ENCODE results near the gene EMB. TPM values are rescaled to one million over a fixed set of nuclear protein-coding genes. Genes with fewer than 3 reads are reported as not detected.
"Not testable (repeated sequence)": the region's sequence is repeated elsewhere in the genome, so short reads cannot be mapped to it uniquely, and the experiment has no call there.

The EMB gene, protein sequence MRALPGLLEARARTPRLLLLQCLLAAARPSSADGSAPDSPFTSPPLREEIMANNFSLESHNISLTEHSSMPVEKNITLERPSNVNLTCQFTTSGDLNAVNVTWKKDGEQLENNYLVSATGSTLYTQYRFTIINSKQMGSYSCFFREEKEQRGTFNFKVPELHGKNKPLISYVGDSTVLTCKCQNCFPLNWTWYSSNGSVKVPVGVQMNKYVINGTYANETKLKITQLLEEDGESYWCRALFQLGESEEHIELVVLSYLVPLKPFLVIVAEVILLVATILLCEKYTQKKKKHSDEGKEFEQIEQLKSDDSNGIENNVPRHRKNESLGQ
- polyA plus RNA-seq (2013, experiment 1 of 2) = 27.3 TPM
- 27.3 TPM for polyA plus RNA-seq (2013, experiment 2 of 2)

DNA sequence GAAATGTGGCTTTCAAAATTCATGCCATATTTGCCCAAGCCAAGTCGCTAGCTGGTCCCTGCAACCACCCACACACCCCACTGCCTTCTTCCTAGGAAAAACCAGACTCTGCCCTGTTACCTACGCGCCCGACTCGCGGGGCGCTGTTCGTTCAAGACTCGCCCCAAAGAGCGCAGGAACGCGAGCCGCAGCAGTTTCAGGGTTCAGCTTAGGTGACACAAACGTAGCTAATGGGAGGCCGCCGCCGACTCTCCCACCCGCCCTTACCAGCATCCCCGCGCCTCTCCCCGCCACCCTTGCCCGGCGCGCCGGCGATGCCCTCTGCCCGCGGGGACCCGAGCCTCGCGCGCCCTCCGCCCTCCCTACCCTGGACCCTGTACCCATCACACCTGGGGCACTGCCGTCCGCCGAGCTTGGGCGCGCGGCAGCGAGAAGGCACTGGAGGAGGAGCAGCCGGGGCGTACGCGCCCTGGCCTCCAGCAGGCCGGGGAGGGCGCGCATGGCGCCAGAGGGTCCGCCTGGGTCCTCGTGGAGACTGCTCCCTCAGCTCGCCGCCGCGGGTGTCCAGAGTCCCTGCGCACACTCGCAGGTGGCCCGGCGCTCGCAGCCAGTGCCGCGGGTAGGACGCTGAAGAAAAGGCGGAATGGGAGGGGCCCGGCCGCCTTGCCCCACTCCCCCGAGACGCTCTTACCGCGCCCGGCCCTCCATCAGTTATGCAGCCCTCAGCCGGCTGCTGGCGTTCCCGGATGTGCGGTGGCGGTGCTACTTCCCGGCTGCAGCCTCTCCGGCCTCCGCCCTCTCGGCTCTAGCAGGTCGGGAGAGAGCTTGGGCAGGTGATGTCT lies at the start of gene EMB:
EMB (minus strand) TSS at position 638 of the 842 bp plus-strand sequence; CDS start at position 501, 137 bp downstream.
- Histone ChIP-seq H3K4me3 (ENCODE audit: low read length) (peak within 1 kb of the TSS; percentile 73), H3K79me1 (ENCODE audit: low read length) (peaks cover 2% of the 10 kb centered on the region), H3K4me2 (ENCODE audit: low read length) (peak within 1 kb of the TSS; percentile 52), H2BK5ac (ENCODE audit: low read length) (no peak within 1 kb of the TSS), H2BK15ac (replicated peaks; ENCODE audit: low read depth) (no peak within 1 kb of the TSS), H3K79me2 (ENCODE audit: control insufficient read depth, insufficient read depth, low read length) (peaks cover 3% of the 10 kb centered on the region), H2BK120ac (ENCODE audit: low read depth, low read length) (no peak within 1 kb of the TSS), H3K36me3 (ENCODE audit: control insufficient read depth, insufficient read depth, low read length) (no peaks in the 10 kb centered on the region), H2AK5ac (ENCODE audit: low read length) (no peak within 1 kb of the TSS), H3K27ac (ENCODE audit: low read depth, low read length) (peak within 1 kb of the TSS; percentile 30), H3K4ac (ENCODE audit: low read depth, low read length) (peak within 1 kb of the TSS; percentile 38), H3K56ac (ENCODE audit: low read length) (peak within 1 kb of the TSS; percentile 95), H3K4me1 (ENCODE audit: control insufficient read depth, low read depth, low read length) (no peaks in the 10 kb centered on the region), H3K23ac (ENCODE audit: low read length) (no peak within 1 kb of the TSS), H3K18ac (ENCODE audit: low read length) (peak within 1 kb of the TSS; percentile 71), H4K8ac (ENCODE audit: low read depth, low read length) (no peak within 1 kb of the TSS), H3K27me3 (ENCODE audit: insufficient read depth, low read length, poor library complexity) (no peaks in the 10 kb centered on the region), H4K5ac (ENCODE audit: low read length) (no peak within 1 kb of the TSS), H3K9ac (ENCODE audit: low read length) (peak within 1 kb of the TSS; percentile 64)
- no CpG with 5 or more reads among the region's 80 CpGs for WGBS (ENCODE audit: extremely low coverage, insufficient coverage, low lambda C conversion rate)
- peak; percentile 94 for DNase-seq

DNA sequence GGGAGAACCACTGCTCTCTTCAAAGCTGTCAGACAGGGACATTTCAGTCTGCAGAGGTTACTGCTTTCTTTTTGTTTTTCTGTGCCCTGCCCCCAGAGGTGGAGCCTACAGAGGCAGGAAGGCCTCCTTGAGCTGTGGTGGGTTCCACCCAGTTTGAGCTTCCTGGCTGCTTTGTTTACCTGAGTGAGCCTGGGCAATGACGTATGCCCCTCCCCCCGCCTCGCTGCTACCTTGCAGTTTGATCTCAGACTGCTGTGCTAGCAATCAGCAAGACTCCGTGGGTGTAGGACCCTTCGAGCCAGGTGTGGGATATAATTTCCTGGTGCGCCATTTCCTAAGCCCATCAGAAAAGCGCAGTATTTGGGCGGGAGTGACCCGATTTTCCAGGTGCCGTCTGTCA lies 48.4 kb upstream of the EMB start:
- not testable (repeated sequence) for H4K8ac ChIP-seq (ENCODE audit: low read depth, low read length); H3K36me3 ChIP-seq (ENCODE audit: control insufficient read depth, insufficient read depth, low read length); H3K4me2 ChIP-seq (ENCODE audit: low read length); H2BK120ac ChIP-seq (ENCODE audit: low read depth, low read length); H3K9ac ChIP-seq (ENCODE audit: low read length); H3K79me1 ChIP-seq (ENCODE audit: low read length); H3K4ac ChIP-seq (ENCODE audit: low read depth, low read length); H3K4me1 ChIP-seq (ENCODE audit: control insufficient read depth, low read depth, low read length); H3K23ac ChIP-seq (ENCODE audit: low read length); H2BK5ac ChIP-seq (ENCODE audit: low read length); H2AK5ac ChIP-seq (ENCODE audit: low read length); H3K18ac ChIP-seq (ENCODE audit: low read length); H3K56ac ChIP-seq (ENCODE audit: low read length); DNase-seq; H3K79me2 ChIP-seq (ENCODE audit: control insufficient read depth, insufficient read depth, low read length); H3K27me3 ChIP-seq (ENCODE audit: insufficient read depth, low read length, poor library complexity); H4K5ac ChIP-seq (ENCODE audit: low read length); H3K27ac ChIP-seq (ENCODE audit: low read depth, low read length); H2BK15ac ChIP-seq (replicated peaks; ENCODE audit: low read depth); H3K4me3 ChIP-seq (ENCODE audit: low read length)
- WGBS (ENCODE audit: extremely low coverage, insufficient coverage, low lambda C conversion rate) = no CpG with 5 or more reads among the region's 10 CpGs

DNA sequence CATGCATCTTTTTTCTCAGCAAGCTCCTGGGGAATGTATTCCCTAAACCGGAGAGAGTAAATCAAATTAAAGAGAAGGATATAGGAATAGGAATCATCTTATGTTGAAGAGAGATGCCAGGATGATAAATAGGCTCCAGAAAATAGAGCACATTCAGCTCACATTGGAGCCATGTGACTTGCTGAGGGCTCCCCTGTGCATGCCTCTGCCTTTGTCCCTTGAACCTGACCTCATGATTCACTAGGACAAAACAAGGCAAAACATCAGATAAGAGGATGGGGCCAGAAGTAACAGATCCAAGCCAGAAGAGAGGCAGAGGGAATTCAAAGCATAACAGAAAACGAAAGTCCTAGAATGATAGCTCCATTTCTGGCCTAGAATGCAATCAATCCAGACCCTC lies 37.7 kb upstream of the EMB start:
- H3K4me2 ChIP-seq (ENCODE audit: low read length); H3K27me3 ChIP-seq (ENCODE audit: insufficient read depth, low read length, poor library complexity); H3K27ac ChIP-seq (ENCODE audit: low read depth, low read length); H3K9ac ChIP-seq (ENCODE audit: low read length); H2BK15ac ChIP-seq (replicated peaks; ENCODE audit: low read depth); H3K4me3 ChIP-seq (ENCODE audit: low read length); H3K79me1 ChIP-seq (ENCODE audit: low read length); H3K4ac ChIP-seq (ENCODE audit: low read depth, low read length); H3K56ac ChIP-seq (ENCODE audit: low read length); H2BK5ac ChIP-seq (ENCODE audit: low read length); H2AK5ac ChIP-seq (ENCODE audit: low read length); H4K5ac ChIP-seq (ENCODE audit: low read length); H3K18ac ChIP-seq (ENCODE audit: low read length); H4K8ac ChIP-seq (ENCODE audit: low read depth, low read length); H2BK120ac ChIP-seq (ENCODE audit: low read depth, low read length); H3K79me2 ChIP-seq (ENCODE audit: control insufficient read depth, insufficient read depth, low read length); DNase-seq; H3K4me1 ChIP-seq (ENCODE audit: control insufficient read depth, low read depth, low read length); H3K23ac ChIP-seq (ENCODE audit: low read length); H3K36me3 ChIP-seq (ENCODE audit: control insufficient read depth, insufficient read depth, low read length): not testable (repeated sequence)
- WGBS (ENCODE audit: extremely low coverage, insufficient coverage, low lambda C conversion rate) = no CpG with 5 or more reads among the region's 2 CpGs

DNA sequence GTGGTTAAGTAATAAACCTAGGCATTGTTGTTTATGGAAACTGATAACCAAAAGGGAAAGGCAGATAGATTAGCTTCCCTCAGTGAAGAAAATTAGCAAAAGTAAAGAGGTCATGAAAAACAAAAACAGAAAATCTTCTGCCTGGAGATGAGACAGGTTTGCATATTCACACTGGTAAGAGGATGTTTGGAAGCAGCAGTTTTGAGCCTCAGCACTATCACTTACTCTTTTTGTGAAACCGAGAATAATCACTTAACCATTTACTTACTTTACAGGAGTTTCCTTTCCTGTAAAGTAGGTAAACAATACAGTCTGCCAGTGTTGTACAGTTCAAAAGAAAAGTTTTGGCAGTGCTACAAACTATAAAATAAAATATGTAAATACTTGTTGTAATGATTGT lies 35.5 kb upstream of the EMB start:
- H2BK5ac ChIP-seq (ENCODE audit: low read length) = no peak overlapping the region
- H3K4me3 ChIP-seq (ENCODE audit: low read length) = no peak overlapping the region
- H3K9ac ChIP-seq (ENCODE audit: low read length) = no peak overlapping the region
- H3K23ac ChIP-seq (ENCODE audit: low read length) = no peak overlapping the region
- no peak overlapping the region for H4K8ac ChIP-seq (ENCODE audit: low read depth, low read length)
- no peaks in the 10 kb centered on the region for H3K27me3 ChIP-seq (ENCODE audit: insufficient read depth, low read length, poor library complexity)
- H2BK120ac ChIP-seq (ENCODE audit: low read depth, low read length) = no peak overlapping the region
- DNase-seq = no peak
- H2AK5ac ChIP-seq (ENCODE audit: low read length) = no peak overlapping the region
- H3K36me3 ChIP-seq (ENCODE audit: control insufficient read depth, insufficient read depth, low read length) = no peaks in the 10 kb centered on the region
- H2BK15ac ChIP-seq (replicated peaks; ENCODE audit: low read depth) = no peak overlapping the region
- no peak overlapping the region for H3K18ac ChIP-seq (ENCODE audit: low read length)
- no peak overlapping the region for H3K27ac ChIP-seq (ENCODE audit: low read depth, low read length)
- no CpG with 5 or more reads among the region's 1 CpG for WGBS (ENCODE audit: extremely low coverage, insufficient coverage, low lambda C conversion rate)
- no peaks in the 10 kb centered on the region for H3K79me2 ChIP-seq (ENCODE audit: control insufficient read depth, insufficient read depth, low read length)
- no peaks in the 10 kb centered on the region for H3K79me1 ChIP-seq (ENCODE audit: low read length)
- no peak overlapping the region for H4K5ac ChIP-seq (ENCODE audit: low read length)
- H3K4me1 ChIP-seq (ENCODE audit: control insufficient read depth, low read depth, low read length) = no peaks in the 10 kb centered on the region
- no peak overlapping the region for H3K4ac ChIP-seq (ENCODE audit: low read depth, low read length)
- H3K4me2 ChIP-seq (ENCODE audit: low read length) = no peak overlapping the region
- no peak overlapping the region for H3K56ac ChIP-seq (ENCODE audit: low read length)

DNA sequence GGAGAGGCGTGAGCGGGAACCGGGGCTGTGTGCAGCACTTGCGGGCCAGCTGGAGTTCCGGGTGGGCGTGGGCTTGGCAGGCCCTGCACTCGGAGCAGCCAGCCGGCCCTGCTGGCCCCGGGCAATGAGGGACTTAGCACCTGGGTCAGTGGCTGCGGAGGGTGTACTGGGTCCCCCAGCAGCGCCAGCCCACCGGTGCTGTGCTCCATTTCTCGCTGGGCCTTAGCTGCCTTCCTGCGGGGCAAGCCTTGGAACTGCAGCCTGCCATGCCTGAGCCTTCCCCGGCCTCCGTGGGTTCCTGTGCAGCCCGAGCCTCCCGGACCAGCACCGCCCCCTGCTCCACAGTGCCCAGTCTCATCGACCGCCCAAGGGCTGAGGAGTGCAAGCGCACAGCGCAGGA lies 23.9 kb upstream of the EMB start:
- not testable (repeated sequence) for H3K18ac ChIP-seq (ENCODE audit: low read length); H3K4me2 ChIP-seq (ENCODE audit: low read length); H3K79me2 ChIP-seq (ENCODE audit: control insufficient read depth, insufficient read depth, low read length); H3K4me1 ChIP-seq (ENCODE audit: control insufficient read depth, low read depth, low read length); H4K5ac ChIP-seq (ENCODE audit: low read length); H3K4ac ChIP-seq (ENCODE audit: low read depth, low read length); DNase-seq; H3K27me3 ChIP-seq (ENCODE audit: insufficient read depth, low read length, poor library complexity); H3K79me1 ChIP-seq (ENCODE audit: low read length); H2BK5ac ChIP-seq (ENCODE audit: low read length); H2AK5ac ChIP-seq (ENCODE audit: low read length); H3K27ac ChIP-seq (ENCODE audit: low read depth, low read length); H4K8ac ChIP-seq (ENCODE audit: low read depth, low read length); H3K56ac ChIP-seq (ENCODE audit: low read length); H2BK120ac ChIP-seq (ENCODE audit: low read depth, low read length); H3K23ac ChIP-seq (ENCODE audit: low read length); H3K4me3 ChIP-seq (ENCODE audit: low read length); H2BK15ac ChIP-seq (replicated peaks; ENCODE audit: low read depth); H3K36me3 ChIP-seq (ENCODE audit: control insufficient read depth, insufficient read depth, low read length); H3K9ac ChIP-seq (ENCODE audit: low read length)
- WGBS (ENCODE audit: extremely low coverage, insufficient coverage, low lambda C conversion rate) = no CpG with 5 or more reads among the region's 23 CpGs

All from mesendoderm (in vitro differentiated cells).